Common myeloid progenitor, CD34-positive (primary cell): ENCODE results near the gene MEG3.

Source experiments
- CTCF ChIA-PET: fragments of 350-600 bp; sonication (Branson Sonifier 250); formaldehyde crosslinking; loops from one replicate; lab custom pipeline; 2021; ENCODE audit warnings: antibody characterized with exemption; lab: Charles Lee
- POLR2A ChIA-PET: fragments of 350-600 bp; sonication (Branson Sonifier 250); formaldehyde crosslinking; loops from one replicate; lab custom pipeline; 2021; ENCODE audit warnings: antibody characterized with exemption; lab: Charles Lee
- DNase-seq, 3 donors: peaks; one replicate each; pipeline versions ENCODE4 v3.0.0 to v3.0.0-alpha.2; 2013
- H3K27ac ChIP-seq, 2 experiments: 1 replicate in 1 of 2; 2 replicates in 1 of 2; pipeline ENCODE4 v1.7.0; 2013; ENCODE audit warnings: inconsistent platforms in 2 of 2, low read length in 2 of 2, mild to moderate bottlenecking in 2 of 2, low read depth in 1 of 2, moderate library complexity in 1 of 2; ENCODE audit not compliant: severe bottlenecking in 2 of 2, insufficient read depth in 1 of 2, poor library complexity in 1 of 2
- H3K27me3 ChIP-seq, 5 experiments: replicated peaks in 2 of 5; 1 replicate in 3 of 5; 2 replicates in 2 of 5; pipeline versions ENCODE4 v1.6.1 to v1.7.0; 2013; ENCODE audit warnings: low read length in 4 of 5, mild to moderate bottlenecking in 2 of 5, moderate library complexity in 2 of 5, inconsistent platforms in 1 of 5; ENCODE audit not compliant: insufficient read depth in 5 of 5, control insufficient read depth in 4 of 5
- H3K36me3 ChIP-seq, 4 experiments: 1 replicate in 2 of 4; 2 replicates in 2 of 4; pipeline versions ENCODE4 v1.6.1 to v1.7.0; 2013; ENCODE audit warnings: low read length in 3 of 4, control low read depth in 1 of 4, mild to moderate bottlenecking in 1 of 4; ENCODE audit not compliant: control insufficient read depth in 4 of 4, insufficient read depth in 4 of 4
- H3K4me1 ChIP-seq, 4 experiments: 1 replicate in 3 of 4; 2 replicates in 1 of 4; pipeline versions ENCODE4 v1.6.1 to v1.7.1; 2013; ENCODE audit warnings: low read length in 3 of 4, mild to moderate bottlenecking in 3 of 4, control low read depth in 1 of 4, inconsistent platforms in 1 of 4, moderate library complexity in 1 of 4; ENCODE audit not compliant: control insufficient read depth in 4 of 4, insufficient read depth in 4 of 4; ENCODE audit errors: control extremely low read depth in 1 of 4
- H3K4me3 ChIP-seq, 7 experiments: 1 replicate in 4 of 7; 2 replicates in 3 of 7; pipeline versions ENCODE4 v1.5.1 to v1.7.0; 2013; ENCODE audit warnings: mild to moderate bottlenecking in 7 of 7, low read length in 6 of 7, moderate library complexity in 6 of 7, inconsistent platforms in 2 of 7, low read depth in 2 of 7, control low read depth in 1 of 7; ENCODE audit not compliant: insufficient read depth in 4 of 7, control insufficient read depth in 1 of 7; ENCODE audit errors: extremely low read depth in 1 of 7
- H3K9me3 ChIP-seq, 5 experiments: 1 replicate in 4 of 5; 2 replicates in 1 of 5; pipeline versions ENCODE4 v1.6.1 to v1.7.1; 2013; ENCODE audit warnings: low read length in 4 of 5, mild to moderate bottlenecking in 2 of 5, inconsistent platforms in 1 of 5, low read depth in 1 of 5, moderate library complexity in 1 of 5; ENCODE audit not compliant: control insufficient read depth in 4 of 5, insufficient read depth in 2 of 5; ENCODE audit errors: control extremely low read depth in 1 of 5
- WGBS: methylation state at CpG from one replicate; pipeline ENCODE4 v1.1.5; 2013; ENCODE audit not compliant: insufficient coverage; 5-methylcytosine and 5-hydroxymethylcytosine counted together

MEG3 gene

DNA sequence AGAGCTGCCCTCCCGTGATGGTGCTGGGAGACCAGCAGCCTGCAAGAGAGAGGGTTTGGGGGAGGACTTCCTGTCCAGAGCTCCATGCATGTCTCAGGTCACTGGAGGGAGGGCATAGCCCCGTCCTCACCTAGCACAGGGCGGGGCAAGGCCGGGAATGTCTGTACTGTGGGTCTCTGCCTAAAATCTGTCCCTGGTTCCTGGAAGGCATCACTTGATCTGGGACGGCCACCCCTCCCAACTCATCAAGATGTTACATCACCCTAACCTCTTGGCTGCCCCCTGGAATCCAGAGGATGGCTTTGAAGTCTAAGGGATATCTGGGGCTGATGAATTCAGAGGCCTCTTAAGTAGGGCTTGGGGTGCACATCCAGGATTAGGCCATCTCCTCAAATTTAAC is 37.0 kb upstream of the MEG3 start:
- Histone ChIP-seq H3K27me3 (peaks cover 0 to 1% (median 0%) of the 10 kb centered on the region in 5 experiments), H3K27ac (no peak overlapping the region), H3K4me1 (peaks cover 0 to 12% (median 4%) of the 10 kb centered on the region in 4 experiments), H3K36me3 (no peaks in the 10 kb centered on the region), H3K9me3 (no peaks in the 10 kb centered on the region), H3K4me3 (no peak overlapping the region)
- POLR2A ChIA-PET, result no interaction called here
- CTCF ChIA-PET, result interaction anchor here (1.8 kb wide), 1 partner anchor 9 kb away, joined by 5 read pairs; no protein-coding TSS in a partner anchor
- 84% methylated on average over 3 of the region's 5 CpGs for WGBS
- DNase-seq, result no peak

DNA sequence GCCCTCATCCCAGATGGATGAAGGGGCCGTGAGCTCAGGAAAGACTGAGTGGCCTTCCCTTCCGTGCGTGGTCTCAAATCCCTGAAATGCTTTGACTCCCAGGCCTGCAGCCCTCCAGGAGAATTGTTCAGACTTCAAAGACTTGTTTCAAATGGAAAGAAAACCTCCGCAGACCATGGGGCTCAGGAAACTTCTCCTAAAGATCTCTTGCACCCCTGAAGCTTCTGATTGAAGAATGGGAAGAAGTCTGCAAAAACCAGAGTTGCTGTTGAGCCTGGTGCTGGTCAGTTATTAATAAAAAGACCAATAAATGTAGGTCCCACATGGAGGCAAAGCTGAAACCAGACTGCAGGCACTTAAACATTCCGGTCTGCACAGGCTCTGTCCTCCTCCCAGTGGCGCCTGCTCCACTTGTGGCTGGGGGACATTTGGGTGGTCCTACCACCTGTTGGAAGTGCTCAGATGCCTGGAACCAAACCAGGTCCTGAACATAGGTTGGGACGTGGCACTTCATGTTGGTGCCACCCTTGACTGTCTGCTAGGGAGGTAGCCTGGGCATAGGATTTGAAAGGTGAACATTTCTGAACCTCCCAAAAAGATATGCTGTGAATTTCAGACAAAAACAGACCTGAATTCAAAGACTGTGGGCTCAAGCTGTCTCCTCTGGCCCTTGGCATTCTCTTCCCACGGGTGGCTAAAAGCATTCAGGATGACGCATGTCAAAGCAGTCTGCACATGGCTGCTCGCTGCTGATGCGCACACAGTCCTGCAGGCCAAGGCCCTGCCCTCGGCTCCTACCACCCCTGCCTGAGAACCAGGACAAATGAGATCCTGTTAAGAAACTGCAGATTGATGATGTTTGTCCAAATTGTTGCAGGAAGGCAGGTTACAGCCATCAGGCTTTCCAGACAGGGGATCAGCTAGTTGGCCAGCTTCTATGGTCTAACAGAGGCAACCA is 36.2 kb upstream of the MEG3 start:
- H3K36me3 ChIP-seq, result no peaks in the 10 kb centered on the region
- WGBS, result 97% methylated on average over 10 of the region's 12 CpGs
- ChIA-PET CTCF (interaction anchor here (1.8 kb wide), 1 partner anchor 10 kb away, joined by 5 read pairs; no protein-coding TSS in a partner anchor), POLR2A (no interaction called here)
- H3K27ac ChIP-seq, result no peak overlapping the region
- no peaks in the 10 kb centered on the region for H3K9me3 ChIP-seq
- H3K4me3 ChIP-seq, result no peak overlapping the region
- H3K4me1 ChIP-seq, result peaks cover 0 to 12% (median 4%) of the 10 kb centered on the region in 4 experiments
- peaks cover 0 to 1% (median 0%) of the 10 kb centered on the region in 5 experiments for H3K27me3 ChIP-seq
- no peak for DNase-seq

DNA sequence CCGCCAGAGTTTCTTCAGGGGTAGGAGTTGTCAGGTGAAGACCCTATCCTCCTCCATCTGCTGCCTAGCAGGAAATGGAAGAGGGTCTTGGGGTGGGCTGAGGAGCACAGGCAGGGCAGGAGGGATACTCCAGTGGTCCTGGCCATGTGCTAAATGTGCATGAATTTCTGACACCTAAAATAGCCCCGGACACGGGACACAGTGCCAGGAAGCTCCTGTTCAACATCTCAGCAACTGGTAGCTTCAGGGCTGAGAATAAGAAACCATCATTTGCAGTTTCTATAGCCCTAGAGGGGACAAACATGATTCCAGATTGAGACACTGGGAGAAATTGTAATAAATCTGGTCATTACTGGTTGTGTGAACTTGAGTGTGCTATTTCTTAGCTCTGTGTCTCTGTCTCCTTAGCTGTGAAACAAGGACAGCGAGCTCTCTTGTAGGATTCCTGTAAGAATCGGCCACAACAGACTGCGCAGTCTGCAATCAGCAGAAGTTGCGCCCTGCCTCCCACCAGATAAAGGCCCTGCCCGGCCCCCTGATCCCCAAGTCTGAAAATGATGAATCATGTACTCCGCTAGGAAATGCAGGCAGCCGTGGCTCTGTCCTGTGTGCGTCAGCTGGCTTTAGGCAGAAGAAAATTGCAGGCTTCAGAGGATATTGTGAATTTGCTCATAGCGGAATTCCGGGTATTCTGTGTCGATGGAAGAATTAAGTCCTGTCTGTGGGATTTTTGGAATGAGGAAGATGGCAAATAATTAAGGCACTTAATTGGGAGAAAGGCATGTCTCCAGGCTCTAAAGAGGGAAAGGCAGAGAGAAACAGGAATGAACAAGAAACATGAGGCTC is 35.2 kb upstream of the MEG3 start:
- H3K4me3 ChIP-seq, result no peak overlapping the region
- ChIA-PET CTCF (interaction anchor here (1.8 kb wide), 1 partner anchor 11 kb away, joined by 5 read pairs; no protein-coding TSS in a partner anchor), POLR2A (no interaction called here)
- no peaks in the 10 kb centered on the region for H3K36me3 ChIP-seq
- peak overlapping the region in 1 of 2 experiments; percentile 36 for H3K27ac ChIP-seq
- DNase-seq, result no peak
- 98% methylated on average over 13 of the region's 14 CpGs for WGBS
- H3K27me3 ChIP-seq, result peaks cover 0 to 1% (median 0%) of the 10 kb centered on the region in 5 experiments
- peaks cover 0 to 12% (median 4%) of the 10 kb centered on the region in 4 experiments for H3K4me1 ChIP-seq
- no peaks in the 10 kb centered on the region for H3K9me3 ChIP-seq

DNA sequence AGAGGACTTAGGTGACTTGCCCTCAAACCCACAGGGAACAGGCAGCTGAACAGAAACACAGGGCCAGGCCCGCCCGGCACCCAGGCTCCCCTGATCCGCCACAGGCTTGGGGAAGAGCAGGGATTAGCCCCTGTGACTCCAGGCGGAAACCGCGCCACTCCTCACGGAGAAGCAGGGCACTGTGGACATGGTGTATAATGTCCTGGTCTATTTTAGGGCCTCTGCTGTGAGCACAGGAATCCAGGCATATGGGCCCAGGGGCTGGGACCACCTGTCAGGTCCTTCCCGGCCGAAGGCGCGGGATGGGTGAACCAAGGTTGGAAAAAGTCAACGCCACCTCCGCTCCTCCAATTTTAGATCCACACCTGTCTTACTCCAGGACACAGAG is 34.6 kb upstream of the MEG3 start:
- POLR2A ChIA-PET, result no interaction called here
- CTCF ChIA-PET, result no interaction called here
- Histone ChIP-seq H3K27me3 (peaks cover 0 to 1% (median 0%) of the 10 kb centered on the region in 5 experiments), H3K9me3 (no peaks in the 10 kb centered on the region), H3K27ac (peak overlapping the region in 1 of 2 experiments; percentile 36), H3K4me1 (peaks cover 0 to 12% (median 4%) of the 10 kb centered on the region in 4 experiments), H3K36me3 (no peaks in the 10 kb centered on the region), H3K4me3 (no peak overlapping the region)
- 97% methylated on average over 7 of the region's 13 CpGs for WGBS
- no peak for DNase-seq

DNA sequence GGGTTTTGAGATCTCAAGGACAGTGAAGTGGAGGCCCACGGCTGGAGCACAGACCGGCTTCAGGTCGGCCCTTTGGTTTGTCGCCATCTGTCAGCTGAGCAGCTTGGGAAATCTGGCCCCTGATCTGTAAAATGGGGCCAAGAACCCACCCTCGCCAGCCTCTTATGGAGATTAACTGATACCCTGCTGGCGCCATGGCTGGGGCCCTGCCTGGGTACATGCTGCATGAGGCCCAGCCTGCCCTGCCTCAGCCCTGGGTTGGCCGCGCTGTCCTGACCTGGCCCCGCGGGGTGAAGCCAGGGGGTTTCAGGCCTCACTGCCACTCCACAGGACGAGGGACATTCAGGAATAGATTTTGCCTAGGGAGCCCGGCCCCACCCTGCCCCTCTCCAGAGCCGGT is 33.9 kb upstream of the MEG3 start:
- H3K4me3 ChIP-seq, result no peak overlapping the region
- no peaks in the 10 kb centered on the region for H3K36me3 ChIP-seq
- no peak for DNase-seq
- POLR2A ChIA-PET, result no interaction called here
- CTCF ChIA-PET, result no interaction called here
- H3K9me3 ChIP-seq, result no peaks in the 10 kb centered on the region
- peaks cover 0 to 1% (median 0%) of the 10 kb centered on the region in 5 experiments for H3K27me3 ChIP-seq
- WGBS, result 98% methylated on average over 11 of the region's 13 CpGs
- no peak overlapping the region for H3K27ac ChIP-seq
- peaks cover 0 to 12% (median 4%) of the 10 kb centered on the region in 4 experiments for H3K4me1 ChIP-seq

DNA sequence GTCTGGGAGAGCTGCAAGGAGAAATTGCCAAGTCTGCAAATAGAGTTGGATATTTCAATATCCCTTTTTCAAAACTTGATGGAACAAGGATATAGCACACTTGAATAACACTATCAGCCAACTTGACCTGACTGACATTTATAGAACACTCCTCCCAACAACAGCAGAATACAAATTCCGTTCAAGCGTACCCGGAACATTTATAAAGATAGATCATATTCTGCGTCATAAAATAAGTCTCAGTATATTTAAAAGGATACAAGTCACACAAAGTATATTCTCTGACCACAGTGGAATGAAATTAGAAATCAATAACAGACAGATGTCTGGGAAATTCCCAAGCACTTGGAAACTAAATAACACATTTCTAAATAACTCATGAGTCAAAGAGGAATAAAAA is 29.0 kb upstream of the MEG3 start:
- CTCF ChIA-PET, result interaction anchor here (1.6 kb wide), 1 partner anchor 144 kb away, joined by 6 read pairs; no protein-coding TSS in a partner anchor
- no CpG with 5 or more reads among the region's 4 CpGs for WGBS

More for the DNA sequence above, 29.0 kb upstream of the MEG3 start:
- Histone ChIP-seq H3K27me3 (peaks cover 0 to 1% (median 0%) of the 10 kb centered on the region in 5 experiments), H3K36me3 (no peaks in the 10 kb centered on the region), H3K9me3 (no peaks in the 10 kb centered on the region), H3K27ac (no peak overlapping the region), H3K4me3 (no peak overlapping the region), H3K4me1 (no peaks in the 10 kb centered on the region)
- POLR2A ChIA-PET, result no interaction called here
- DNase-seq, result no peak
